Measurements from ENCODE around the gene C5orf22.
"Not testable (repeated sequence)": the region's sequence is repeated elsewhere in the genome, so short reads cannot be mapped to it uniquely, and the experiment has no call there.

Gene C5orf22

DNA sequence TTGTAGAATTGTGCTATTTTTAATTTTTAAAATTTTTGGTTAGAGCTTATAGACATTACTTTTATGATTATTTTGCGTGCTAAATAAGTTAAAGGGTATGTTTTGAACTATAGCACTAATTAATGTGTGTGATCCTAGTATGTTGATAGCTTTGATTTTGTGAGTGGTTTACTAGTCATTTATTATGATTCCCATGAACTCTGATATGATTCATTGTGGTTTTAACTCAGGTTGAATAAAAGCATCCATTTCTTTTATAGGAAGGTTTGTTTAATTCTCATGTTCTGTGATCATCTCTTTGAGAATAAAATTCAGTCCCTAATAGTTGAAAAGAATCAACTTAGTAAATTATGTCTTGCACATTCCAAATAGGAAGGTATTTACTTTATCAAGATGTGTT, 22.5 kb downstream of the C5orf22 start:
- no peak for DNase-seq

DNA sequence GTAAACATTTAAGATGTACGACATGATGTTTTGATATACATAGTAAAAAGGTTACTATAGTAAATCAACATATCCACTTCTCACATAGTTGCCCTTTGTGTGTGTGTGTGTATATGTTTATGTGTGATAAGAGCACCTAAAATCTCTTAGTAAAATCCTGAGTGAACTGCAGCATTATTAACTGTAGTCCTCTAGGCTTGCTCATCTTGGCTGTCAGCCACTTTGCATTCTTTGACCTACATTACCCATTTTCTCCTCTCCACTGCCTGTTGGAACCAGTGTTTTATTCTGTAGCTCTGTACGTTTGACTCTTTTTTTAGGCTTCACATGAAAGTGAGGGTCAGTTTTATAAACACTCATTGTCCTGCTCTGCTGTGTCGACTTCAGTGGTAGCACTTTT, 24.4 kb downstream of the C5orf22 start:
- DNase-seq = no peak

DNA sequence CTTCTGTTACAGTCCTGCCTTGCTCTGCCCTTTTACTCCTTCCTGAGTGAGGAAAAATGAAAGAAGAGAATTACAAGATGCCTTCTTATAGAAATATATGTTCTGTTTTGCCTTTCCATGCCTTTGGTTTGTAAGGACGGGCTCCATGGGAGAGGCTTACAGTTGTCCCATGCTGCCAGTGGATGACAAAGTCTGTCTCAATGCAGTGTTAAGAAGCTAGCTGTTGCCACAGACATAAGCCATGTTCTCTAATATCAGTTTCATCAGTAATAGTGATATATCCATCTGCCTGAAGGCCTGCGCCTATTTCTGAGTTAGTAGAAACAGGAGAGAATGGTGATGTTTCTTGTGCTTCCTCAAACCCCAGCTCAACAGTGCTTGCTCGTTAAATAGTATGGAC, 27.8 kb downstream of the C5orf22 start:
- no peak for DNase-seq

DNA sequence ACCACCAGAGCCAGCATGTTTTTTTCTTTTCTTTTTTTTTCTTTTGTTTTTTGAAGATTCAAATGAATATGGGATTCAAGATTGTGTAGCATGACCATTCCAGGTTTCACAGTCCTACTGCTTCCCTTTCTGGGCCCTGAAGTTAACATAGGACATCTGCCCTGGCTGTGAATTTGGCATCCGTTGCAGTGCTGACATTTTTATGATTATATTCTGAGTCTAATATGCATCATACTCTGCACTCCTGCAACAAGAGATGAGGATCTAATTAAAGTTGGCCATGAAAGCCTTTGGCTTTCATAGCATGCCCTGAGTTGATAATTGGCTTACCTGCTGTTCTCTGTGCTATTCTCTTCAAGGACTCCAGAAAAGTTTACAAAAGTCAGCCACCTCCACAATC, 29.8 kb downstream of the C5orf22 start:
- DNase-seq = no peak

DNA sequence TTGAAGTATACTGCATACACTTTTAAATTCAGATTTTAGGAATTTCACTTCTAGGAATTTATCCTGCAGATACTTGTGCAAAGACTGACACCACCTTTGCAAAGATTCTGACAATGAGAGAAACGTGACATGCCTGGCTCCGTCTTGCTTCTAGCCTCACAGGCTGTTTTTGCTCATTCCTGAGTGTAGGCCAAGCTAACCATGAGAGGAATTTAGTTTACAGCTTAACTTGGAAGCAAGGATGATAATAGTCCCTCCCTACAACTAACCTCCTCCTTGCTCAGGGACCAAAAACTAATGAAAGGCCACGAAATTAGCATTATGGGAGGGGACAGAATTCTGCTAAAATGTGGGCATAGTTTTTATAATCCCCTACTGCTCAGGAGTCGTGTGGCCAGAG, 31.1 kb downstream of the C5orf22 start:
- DNase-seq = no peak

DNA sequence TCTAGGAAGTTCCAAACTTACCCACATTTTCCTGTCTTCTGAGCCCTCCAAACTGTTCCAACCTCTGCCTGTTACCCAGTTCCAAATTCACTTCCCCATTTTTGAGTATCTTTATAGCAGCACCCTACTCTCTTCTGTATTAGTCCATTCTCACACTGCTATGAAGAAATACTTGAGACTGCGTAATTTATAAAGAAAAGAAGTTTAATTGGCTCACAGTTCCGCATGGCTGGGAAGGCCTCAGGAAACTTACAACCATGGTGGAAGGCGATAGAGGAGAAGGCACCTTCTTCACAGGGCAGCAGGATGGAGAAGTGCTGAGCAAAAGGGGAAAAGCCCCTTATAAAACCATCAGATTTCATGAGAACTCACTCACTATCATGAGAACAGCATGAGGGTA, 34.3 kb downstream of the C5orf22 start:
- not testable (repeated sequence) for DNase-seq

DNA sequence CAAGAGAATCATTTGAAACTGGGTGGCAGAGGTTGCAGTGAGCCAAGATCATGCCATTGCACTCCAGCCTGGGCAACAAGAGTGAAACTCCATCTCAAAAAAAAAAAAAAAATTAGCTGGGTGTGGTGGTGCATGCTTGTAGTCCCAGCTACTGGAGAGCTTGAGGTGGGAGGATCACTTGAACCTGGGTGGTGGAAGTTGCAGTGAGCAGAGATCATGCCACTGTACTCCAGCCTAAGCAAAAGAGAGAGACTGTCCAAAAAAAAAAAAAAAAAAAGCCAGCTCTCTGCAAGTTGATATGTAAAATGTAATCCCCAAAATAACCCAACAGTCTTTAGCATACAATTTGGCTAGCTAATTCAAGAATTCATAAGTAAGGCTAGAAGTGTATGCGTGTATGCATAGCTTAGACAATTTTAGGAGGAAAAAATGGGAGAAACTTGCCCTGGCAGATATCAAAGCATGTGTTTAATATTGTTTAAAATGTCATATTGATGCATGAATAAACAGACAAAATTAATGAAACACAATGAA, 36.3 kb downstream of the C5orf22 start:
- no peak for DNase-seq

DNA sequence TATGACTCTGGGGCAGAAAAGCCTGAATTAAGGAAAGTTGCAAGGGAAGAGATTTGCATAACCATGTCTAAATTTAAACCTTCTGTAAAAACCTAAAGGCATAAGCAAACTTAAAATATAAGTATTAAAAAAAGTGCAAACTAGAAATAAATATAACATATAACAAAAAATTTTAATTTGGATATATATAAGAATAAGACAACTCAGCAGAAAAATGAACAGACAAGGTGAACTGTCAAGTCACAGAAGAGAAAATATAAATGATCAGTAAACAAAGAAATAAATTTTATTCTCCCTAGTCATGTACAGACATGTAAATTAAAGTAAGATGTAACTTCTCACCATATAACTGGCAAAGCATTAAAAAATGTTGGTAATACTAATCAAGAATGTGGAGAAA, 37.0 kb downstream of the C5orf22 start:
- no peak for DNase-seq

DNA sequence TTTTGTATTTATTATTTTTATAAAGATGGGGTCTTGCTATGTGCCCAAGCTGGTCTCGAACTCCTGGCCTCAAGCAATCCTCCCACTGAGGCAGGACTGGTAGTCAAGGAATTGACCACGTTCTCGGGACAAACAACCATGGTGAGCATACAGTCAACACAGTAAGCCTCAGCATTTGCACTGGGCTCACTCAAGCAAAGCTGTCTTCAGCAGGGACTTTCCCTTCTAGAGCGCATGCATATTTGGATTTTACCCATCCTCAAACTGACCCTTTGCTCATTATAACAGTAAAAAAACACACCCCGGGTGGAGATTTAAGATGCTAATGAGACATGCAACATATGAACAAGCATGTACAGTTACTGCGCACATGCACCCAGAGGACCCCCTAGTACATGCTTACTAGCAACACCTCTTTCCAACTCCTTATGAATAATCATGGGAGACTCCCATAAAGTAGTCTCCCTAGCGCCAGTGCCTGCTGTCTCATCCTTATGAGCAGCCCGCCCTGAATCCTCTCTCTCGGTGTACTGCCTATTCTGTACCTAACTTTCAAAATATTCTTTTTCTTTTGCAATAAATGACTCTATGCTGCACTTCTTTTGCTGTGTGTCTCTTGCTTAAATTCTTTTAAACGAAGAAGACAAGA, 41.5 kb downstream of the C5orf22 start:
- no peak for DNase-seq

DNA sequence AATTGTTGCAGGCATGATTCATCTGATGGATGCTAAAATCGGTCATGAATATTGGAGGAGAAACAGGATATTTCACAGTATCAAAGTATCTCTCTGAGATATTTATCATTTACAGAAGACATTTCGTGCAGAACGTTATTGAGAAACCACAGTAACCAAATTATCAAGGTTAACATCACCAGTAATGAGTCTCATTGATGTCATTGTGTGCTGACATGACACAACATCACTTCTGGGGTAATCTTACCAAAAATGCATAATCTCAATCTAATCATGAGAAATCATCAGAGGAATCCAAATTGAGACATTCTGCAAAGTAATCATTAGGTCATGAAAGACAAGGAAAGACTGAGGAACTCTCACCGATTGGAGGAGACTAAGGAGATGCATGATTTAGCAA, 42.7 kb downstream of the C5orf22 start:
- no peak for DNase-seq

DNA sequence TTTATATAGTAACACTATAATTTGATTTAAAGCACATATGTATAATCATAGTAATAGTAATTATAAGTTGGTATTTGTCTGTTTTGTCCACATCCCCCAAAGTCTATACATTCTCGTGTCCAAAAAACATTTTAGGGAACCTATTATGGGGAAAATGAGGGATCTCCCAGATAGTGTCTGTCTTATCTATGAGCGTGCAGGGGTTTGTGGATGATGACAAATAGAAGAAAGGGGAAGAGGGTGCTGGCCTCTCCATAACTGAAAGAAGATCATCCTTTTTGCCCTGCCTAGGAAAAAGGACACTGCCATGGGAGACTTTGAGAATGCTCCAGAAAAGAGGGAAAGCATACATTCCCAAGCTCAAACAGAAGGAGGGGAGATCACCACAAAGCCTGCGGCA, 45.3 kb downstream of the C5orf22 start:
- DNase-seq = no peak

DNA sequence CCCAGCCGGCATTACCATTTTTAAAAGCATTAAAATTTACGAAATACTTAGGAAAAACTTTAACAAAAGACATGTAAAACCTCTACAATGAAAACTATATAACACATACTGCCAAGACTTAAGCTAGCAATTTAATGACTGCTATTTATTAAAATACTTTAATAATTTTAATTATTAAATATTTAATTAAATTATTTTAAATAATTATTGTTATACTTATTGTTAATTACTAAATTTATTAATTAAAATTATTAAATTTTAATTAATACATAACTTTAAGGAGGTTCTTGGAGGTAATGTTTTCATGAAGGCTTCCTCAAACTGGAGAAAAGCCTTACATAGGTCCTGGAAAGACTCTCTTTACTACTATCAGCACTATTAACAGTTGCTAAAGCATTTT, 47.5 kb downstream of the C5orf22 start:
- no peak for DNase-seq

DNA sequence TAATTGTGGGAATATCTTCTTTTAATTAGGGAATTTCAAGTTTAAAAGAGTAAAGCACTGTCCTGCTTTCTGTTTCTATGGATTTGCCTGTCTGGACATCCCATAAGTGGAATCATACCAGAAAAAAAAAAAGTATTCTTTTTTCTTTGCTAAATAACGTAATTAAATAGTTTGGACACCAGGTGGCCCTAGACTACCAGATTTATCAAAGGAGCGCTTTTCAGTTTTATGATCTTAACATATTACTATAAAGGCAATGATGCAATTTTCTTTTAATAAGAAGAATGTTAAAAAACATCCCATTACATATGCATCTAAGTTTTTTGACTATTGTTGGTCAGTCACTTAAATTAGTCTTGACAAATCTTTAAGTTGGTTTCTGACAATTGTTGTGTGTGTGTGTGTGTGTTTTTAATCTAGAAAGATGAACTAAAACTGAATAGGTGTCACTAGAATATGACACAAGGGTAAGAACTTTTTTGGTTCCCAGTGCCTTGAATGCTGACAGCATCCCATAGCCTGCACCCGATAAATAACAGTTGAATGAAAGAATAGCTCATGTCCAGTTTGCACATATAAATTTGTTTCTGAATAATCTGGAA, 49.5 kb downstream of the C5orf22 start:
- DNase-seq = no peak

DNA sequence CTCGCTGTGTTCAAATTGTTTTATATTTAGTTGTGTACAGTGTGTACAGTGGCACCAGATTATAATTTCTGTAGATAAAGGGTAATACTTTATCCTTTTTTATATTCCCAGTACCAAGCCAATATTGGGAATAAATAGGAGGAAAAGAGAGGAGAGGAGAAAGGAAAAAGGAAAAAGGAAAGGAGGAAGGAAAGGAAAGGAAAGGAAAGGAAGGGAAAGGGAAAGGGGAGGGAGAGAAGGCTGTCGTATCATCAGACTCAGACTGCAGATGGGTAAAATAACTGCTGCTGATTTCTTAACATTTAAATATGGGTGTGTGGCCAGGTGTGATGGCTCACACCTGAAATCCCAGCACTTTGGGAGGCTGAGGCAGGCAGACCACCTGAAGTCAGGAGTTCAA, 51.0 kb downstream of the C5orf22 start:
- no peak for DNase-seq

DNA sequence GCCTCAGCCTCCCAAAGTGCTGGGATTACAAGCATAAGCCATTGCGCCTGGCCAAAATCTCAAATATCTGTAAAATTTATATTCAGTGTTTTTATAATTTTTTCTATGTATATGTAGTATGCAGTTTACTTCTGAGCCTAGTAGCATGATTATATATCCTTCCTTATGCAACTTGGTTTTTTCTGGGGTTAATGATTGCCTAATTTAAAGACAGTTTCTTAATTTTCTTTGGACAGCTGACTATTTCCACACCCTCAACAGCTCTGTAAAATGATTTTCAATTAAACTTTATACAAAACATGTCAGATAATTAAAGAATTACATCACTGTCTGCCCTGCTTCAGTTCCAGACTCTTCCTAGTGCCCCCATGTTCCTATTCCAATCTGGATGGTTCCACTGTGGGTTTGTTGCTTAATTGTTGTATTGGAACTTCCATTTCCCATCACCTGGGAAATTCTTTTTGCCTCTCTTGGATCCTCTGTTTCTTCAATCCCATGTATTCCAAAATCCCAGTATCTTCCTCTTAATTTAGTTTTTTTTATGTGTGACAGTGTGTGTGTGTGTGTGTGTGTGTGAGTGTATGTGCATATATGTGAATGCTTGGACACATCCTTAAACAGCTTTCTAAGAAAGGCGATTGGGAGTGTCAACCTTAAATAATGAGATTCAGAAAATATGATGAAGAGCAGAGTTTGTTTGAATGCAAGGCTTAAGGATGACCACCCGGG, 53.2 kb downstream of the C5orf22 start:
- no peak for DNase-seq

DNA sequence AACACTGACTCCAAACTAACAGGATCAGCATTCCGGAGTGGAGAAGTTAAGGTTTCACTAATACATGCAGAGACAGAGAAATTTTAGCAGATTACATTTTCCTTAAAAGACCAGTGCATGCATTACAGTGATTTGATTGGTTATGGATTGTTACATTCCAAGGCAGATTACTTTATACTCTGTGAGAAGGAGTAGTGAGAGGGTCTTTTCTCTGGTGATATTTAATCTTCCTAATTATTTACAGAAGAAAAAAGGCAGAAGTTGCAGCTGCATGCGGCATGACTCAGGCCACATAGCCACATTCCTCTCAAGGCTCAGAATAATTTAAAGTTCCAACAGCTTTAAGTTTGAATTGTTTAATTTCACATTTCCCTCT, 53.8 kb downstream of the C5orf22 start:
- no peak for DNase-seq

DNA sequence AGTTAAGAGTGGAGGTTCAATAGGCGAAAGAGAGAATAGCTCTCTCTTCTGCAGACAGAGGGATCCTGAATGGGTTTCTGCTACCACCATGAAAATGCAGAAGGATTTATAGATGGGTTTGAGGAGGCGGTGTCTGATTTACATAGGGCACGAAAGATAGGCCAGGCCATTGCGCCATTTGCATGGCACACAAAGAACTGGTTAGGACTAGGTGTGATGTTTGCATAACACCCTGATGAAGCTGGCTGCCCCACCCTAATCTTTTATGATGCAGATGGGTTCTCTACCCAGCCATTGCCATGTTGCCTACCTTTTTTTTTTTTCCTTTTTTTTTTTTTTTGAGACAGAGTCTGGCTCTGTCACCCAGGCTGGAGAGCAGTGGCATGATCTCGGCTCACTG, 55.4 kb downstream of the C5orf22 start:
- DNase-seq = no peak

DNA sequence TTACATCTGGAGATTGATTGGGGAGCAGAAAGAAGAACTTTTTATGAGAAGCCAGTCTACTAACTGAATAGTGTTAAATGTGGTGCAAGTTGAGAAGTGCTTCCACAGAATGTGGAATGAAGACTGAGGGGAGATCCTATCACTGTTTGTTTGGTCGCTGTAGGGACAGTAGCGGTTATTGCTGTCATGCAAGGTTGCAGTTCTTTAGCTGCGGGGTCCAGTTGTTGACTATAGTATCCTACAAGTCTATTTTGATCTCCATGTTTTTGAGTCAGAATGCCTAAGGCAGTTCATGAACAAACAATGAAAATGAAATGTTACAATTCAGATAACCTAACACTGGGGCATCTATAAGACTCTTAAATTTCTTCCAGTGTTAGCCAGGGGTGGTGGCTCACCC, 61.6 kb downstream of the C5orf22 start:
- DNase-seq = no peak

DNA sequence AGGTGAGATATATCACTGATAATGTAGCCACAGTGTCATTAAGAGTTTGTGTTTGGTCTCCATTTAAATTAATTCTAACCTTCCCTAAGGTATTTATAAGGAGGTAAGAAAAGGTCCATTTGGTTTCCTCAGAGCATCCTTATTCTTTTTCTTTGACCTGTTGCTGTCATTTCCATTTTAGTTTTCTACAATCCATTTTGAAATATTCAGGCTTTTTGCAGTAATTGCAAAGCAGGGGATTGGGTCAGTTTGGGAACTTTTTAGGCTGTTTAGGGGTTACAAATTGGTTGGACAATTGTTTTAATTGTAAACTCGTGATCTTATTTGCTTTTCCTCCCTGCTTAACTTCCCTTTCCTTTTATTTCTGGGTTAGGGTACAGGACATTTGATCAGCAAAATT, 64.3 kb downstream of the C5orf22 start:
- no peak for DNase-seq

DNA sequence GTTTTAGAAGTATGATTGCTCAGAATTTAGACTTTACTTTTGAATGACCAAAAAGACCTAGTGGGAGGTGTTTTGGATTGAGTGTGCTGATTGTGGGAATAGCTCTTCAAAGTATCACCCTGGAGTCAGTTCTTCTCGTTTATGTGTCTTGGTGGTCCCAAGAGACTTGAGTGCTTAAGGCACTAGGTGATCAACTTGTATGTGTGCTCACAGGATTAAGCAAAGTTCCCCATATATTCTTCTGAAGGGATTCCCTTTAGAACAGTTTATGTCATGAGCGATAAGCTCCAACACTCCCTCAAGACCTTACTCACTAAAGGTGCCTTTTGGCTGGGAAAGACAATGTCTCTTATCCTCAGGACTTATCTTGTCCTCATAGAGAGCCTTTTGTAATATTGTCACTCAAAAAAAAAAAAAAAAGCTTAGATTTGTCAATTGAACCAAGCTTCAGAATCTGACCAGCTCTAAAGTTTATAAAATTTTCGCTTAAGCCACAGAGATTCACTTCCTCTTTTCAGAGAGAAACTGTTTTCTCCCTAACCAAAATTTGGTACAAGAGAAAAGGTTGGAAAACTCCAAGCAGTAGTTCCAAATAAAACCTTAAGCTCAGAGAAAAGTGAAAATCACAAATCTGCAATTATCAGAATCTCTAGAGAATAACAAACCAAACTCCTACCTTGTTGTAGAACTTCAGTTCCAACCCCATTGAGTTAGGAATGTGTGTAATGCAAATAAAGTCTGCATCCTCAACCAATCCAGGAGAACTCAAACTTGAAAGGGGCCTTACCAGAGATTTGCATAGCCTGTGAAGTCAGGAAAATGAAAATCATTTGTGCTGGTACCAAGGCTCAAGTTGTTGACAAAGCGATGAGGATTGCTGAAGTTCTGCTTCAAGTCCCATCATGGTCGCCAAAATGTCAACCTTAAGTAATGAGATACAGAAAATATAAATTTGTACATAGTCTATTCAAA, 66.8 kb downstream of the C5orf22 start:
- DNase-seq = no peak

DNA sequence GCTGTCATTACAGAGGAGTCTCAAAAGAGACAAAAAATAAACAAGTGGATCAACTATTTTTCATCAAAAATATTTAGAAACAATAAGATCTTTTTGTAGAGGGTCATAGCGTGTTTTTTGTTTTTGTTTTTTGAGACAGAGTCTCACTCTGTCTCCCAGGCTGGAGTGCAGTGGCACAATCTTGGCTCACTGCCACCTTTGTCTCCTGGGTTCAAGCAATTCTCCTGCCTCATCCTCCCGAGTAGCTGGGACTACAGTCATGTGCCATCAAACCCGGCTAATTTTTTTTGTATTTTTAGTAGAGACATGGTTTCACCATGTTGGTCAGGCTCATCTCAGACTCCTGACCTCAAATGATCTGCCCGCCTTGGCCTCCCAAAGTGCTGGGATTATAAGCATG, 70.2 kb downstream of the C5orf22 start:
- not testable (repeated sequence) for DNase-seq

DNA sequence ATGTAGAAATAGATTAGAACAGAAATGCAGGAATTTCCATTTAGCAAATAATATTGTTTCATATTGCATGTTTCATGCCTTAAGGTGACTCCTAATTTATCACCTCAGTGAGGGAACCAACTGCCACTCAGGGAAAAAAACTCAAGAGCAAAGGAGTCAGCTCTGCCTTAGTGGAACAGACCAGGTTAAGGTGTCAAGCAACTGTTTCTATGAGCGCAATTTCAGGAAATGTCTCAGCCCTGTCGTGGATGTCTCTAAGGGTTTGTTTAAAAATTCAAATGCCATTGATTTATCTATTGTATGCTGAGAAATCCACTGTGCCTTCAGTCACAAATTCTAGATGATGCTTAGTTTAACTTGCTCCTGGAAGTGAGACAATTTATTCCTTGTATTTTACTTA, 72.1 kb downstream of the C5orf22 start:
- DNase-seq = no peak

DNA sequence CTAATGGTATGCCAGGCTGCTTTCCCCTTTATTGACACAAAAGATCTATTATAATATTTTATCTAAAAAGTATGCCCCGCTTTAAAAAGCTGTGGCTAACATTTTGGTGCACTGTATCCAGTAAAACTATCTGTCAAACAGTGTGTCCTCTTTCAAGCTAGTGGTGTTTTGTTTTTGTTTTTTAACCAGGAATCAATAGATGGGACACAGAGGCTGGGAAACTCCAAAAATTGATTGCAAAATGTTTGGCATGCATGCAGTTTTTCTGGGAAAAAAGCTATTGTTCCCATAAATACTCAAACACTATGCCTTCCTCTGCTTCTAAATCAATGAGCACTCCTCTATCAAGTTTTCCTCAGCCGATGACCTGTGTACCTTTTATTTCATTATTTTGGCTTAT, 72.5 kb downstream of the C5orf22 start:
- DNase-seq = no peak

Measured in T-helper 9 cell (primary cell).